SK-N-SH (cell line): ENCODE results near the gene COL5A1.

Experiments used
- CHD2 ChIP-seq: fragments of 150-350 bp; IDR thresholded peaks from 2 replicates; pipeline ENCODE4 v1.6.1; 2018; ENCODE audit warnings: low read length; ENCODE audit not compliant: partially characterized antibody
- CTCF ChIP-seq: fragments of 200-600 bp; sonication (generic); IDR thresholded peaks from 2 replicates; pipeline ENCODE4 v1.6.1; 2017; ENCODE audit warnings: antibody characterized with exemption, mild to moderate bottlenecking, moderate library complexity
- MAX ChIP-seq: IDR thresholded peaks from 2 replicates; pipeline ENCODE4 v1.4.0; 2012; ENCODE audit warnings: low read depth
- POLR2AphosphoS5 ChIP-seq: IDR thresholded peaks from 2 replicates; pipeline ENCODE4 v1.6.1; 2012; ENCODE audit warnings: low read depth, low read length
- RAD21 ChIP-seq: IDR thresholded peaks from 2 replicates; pipeline ENCODE4 v1.6.1; 2012; ENCODE audit warnings: mild to moderate bottlenecking, low read length
- USF2 ChIP-seq: fragments of 150-350 bp; IDR thresholded peaks from 2 replicates; pipeline ENCODE4 v1.6.1; 2017; ENCODE audit warnings: antibody characterized with exemption, low read length, low read depth, borderline replicate concordance
- YY1 ChIP-seq: IDR thresholded peaks from 2 replicates; pipeline ENCODE4 v1.4.0; 2012; ENCODE audit warnings: low read depth, mild to moderate bottlenecking

- TF ChIP-seq CTCF (no peak), MAX (no peak), POLR2AphosphoS5 (no peak), CHD2 (no peak), YY1 (no peak), RAD21 (no peak), USF2 (no peak)
Measured at GRCh38 chr9:134882204-134882785, 240.7 kb downstream of the COL5A1 start.
